Renal cortical epithelial cell (primary cell): ENCODE data around the gene RAB15. TPM values are rescaled to one million over a fixed set of nuclear protein-coding genes. Genes with fewer than 3 reads are reported as not detected.

Experiments
- DNase-seq: peaks from one replicate; pipeline ENCODE4 v3.0.0-alpha.2; 2011; ENCODE audit warnings: low read depth
- total RNA-seq: library from RNA; depleted of rRNA; stranded (reverse); fragments of >200 nt; gene quantifications from 2 replicates; pipeline ENCODE4 v1.2.3, GENCODE V29; 2014

Gene RAB15
- total RNA-seq = 7.4 and 13.5 TPM in 2 replicates

DNA sequence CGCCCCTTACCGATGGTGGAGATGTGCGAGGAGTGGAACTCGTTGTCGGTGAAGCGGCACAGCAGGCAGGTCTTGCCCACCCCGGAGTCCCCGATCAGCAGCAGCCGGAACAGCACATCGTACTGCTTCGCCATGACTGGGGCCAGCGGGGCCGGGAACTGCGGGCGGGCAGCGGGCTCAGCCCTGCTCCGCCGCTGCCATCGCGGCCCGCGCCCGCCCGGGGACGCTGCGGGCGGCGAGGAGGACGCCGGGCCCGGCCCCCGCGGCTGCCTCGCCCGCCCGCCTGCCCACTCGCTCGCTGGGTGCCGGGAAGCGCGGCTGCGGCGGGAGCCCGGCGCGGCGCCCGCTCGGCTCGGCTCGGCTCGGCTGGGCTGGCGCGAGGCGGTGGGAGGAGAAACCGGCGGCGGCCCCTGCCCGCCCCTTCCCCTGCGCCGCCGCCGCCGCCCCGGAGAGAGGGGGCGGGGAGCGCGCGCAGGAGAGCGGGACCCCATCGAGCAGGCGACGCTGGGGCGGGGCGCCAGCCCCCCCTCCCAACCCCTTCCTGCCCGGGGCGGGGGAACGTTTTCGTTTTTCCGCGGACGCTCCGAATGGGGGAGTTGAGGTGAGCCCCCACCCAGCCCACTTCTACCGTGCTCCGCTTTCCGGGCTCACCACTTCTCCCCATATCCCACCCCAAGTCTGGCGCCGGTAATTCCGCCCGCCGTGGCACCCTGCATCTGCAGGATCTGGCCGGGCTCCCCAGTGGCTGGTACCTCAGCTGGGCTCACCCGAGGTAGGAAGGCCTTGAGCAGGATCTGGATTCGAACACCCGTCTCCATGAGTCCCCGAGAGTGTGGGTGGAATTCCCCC, at the start of gene RAB15:
Gene RAB15 (minus strand): TSS at position 394 of the 849 bp plus-strand sequence. CDS start 260 bp downstream, at position 134.
- no peak for DNase-seq

DNA sequence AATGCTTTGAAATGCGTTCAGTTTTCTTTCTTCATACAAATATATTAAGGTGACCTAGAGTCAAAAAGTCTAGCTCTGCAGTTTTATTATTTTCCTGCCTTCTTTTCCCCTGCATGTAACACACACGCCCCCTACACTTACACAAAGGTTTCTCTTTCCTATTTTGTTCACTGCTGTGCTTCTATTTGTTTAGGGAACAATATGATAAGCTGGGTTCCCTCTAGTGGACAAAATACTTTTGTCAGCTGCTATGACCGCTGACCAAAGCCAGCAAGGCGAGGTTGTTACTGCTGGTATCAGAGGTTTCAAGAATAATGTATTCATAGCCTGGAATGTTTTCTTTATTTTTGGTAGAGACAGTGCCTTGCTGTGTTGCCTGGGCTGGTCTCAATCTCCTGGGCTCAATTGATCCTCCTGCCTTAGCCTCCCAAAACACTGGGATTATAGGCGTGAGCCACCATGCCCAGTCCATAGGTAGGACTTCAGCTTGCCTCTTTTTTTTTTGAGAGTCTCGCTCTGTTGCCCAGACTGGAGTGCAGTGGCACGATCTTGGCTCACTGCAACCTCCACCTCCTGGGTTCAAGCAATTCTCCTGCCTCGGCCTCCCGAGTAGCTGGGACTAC, 47.9 kb upstream of the RAB15 start:
- peak; percentile 86 for DNase-seq

DNA sequence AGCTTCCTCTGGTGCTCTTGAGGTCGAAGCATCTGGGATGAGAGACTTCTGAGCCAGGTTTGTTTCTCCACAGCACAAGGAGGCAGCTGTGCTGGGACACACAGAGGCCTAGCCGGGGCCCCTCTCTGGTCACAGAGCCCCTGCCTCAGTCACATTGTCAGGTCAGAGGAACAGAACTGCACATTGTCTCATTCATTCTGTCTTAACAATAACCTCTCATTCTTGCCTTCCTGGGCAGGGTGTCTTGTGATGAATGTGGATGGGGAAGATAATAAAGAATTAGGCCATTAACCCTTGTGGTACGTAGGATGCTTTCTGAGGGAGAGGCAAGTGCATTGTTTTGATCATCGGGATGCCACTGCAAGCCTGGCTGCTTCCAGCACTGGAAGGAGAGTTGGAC, 44.3 kb upstream of the RAB15 start:
- DNase-seq = no peak

DNA sequence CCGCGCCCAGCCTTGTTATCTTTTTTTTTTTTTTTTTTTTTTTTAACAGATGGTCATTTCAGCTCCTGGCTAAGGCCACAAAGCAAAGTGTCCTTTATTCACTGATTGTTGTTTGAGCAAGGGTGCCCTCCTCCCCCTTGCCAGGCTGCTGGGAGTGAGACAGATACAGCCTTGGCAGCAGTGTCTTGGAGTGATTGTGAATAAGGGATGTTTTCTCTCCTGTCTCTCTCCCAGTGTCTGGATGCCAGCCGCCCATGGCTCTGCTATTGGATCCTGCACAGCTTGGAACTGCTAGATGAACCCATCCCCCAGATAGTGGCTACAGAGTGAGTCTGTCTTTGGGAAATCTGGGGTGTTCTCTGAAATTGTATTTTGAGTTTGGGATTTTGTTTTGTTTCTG, 43.3 kb upstream of the RAB15 start:
- no peak for DNase-seq

DNA sequence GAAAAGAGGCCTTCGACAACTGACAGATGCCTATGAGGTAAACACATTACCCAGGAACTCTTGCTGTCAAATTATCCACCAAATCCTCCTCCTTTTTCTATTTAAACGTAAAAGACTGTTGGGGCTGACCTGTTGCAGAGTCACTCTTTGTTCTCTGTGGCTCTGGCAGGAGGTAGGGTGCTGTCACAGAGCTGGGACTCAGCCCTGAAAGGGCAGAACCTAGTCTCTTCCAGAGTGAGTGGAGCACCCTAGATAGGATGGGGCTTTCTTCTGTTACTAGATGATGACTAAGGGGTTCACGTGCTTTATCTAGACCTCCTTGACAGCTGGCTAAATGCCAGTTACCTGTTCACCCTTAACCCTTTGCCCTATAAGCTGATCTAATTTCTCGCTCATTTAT, 40.2 kb upstream of the RAB15 start:
- no peak for DNase-seq

DNA sequence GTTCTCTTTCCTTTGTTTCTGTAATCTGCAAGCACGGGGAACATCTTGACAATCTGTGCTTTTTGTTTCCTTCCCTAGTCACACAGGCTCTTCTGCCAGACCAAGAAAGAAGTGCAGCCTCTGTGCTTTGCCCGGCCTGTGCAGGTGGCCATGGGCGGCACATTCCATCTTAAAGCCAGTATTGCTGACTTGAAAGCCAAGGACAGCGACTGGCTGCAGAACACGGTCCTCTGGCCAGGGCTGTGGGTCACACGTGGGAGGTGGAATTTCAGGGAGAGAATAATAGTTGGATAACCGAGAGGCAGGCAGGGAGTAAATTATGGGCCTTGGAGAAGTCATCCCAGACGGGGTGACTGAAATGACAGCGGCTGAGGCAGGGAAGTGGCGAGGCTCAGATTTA, 39.4 kb upstream of the RAB15 start:
- no peak for DNase-seq

DNA sequence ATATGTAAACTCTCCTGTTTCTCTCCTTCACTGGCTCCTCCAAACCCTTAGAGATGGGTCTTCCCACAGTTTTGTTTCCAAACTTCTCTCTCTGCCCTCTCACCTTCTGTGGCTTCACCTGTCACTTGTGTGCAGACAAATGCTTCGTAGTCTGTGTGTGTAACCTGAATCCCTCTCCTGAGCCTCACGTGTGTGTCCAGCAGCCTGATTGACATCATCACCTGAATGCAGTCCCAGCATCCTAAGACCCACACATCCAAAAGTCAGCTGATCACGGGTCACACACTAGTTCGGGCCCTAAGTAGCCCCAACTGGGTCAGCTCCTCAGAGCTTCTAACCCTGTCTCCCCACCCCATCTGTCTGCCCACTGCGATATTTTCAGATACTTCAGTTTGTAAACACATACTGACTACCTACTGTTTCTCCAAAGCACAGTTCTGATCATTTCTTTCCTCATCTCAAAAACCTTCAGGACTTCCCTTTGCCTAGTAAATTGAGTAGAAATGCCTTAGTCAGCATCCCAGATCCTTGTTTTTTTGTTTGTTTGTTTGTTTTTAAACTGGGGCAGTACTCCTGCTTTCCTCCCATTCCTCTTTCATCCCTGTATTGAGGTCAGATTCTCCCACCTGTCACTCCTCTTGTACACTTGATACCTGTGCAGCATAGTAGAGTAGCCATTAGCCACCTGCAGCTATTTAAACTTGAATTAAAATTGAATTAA, 38.2 kb upstream of the RAB15 start:
- no peak for DNase-seq

DNA sequence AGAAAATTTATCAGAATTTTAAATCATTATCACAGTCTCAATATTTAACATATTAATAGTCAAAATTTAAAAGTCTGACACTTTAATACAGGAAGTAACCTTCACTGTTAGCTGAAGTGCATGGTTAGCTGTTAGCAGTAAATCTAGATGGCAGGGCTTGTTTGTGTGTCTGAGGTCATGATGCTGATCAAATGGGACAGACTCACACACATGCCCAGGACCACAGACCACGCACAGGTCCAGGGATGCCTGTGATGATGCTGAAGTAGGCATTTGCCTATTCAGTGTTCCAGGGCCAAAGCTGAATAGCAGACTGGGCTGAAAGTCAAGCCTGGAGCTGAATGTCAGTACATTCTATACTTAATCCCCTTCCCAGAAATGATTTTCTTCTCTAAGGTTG, 35.1 kb upstream of the RAB15 start:
- no peak for DNase-seq

DNA sequence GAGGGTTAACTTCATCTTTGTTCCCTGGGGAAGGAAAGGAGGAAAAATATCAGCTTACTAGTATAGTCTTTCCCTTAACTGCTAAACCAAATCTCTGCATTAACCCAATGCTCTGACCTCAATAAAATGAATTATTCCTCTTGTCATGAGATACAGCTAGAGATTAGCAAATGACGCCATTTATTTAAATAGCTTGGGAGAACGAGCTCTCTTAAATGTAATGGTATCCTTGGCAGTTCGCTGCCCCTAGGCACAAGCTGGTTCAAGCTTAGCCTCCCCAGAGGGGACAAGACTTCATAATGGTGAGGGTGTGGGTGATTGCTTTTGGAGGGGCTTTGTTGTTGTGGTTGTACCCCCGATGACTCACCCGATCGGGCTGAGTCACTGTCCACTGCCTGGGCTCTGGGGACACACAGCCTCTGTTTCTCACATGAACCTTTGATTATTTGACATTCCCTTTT, 34.2 kb upstream of the RAB15 start:
- no peak for DNase-seq

DNA sequence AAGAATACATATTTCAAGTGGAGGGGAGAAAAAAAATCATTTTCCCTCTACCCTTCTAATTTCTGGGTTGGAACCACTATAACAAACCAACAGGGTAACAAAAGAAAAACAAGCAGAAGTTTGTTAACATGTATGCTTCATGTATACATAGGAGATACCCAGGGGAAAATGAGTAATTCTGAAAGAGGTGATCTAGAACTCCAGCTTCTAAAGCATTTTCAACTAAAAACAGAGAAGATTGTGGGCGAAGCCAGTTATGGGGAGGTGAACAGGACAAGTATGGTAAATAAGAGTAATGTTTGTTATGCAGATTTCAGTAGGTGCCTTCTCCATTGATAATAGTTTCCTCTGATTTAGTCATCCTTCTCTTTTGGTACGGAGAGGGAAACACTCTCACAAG, 31.3 kb upstream of the RAB15 start:
- DNase-seq = no peak

DNA sequence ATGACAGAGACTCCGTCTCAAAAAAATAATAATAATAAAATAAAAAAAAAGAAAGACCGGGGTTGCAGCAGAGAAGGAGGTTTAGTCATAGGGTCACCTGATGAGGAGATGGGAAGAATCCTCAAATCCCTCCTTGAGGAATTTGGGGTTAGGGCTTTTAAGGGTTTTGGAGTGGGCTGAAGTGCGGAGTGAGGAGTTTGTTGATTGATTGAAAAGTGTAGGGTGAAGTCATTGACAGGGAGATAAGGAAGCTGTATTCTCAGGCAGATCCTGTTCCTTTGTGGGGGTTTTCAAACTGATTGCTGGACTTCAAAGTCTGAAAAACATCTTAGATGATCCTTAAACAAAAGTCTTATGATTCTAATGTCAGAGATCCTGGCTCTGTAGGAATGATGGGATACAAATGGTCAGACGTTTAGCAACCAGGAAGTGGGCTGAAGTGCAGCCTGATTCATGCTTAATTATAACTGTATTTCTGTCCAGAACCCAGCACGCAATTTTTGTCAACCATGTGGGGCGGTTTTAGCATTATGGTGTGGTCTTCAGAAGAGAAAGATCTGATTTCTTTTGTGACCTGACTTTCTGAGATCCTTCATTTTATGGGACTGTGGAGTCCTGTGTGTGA, 30.6 kb upstream of the RAB15 start:
- no peak for DNase-seq

DNA sequence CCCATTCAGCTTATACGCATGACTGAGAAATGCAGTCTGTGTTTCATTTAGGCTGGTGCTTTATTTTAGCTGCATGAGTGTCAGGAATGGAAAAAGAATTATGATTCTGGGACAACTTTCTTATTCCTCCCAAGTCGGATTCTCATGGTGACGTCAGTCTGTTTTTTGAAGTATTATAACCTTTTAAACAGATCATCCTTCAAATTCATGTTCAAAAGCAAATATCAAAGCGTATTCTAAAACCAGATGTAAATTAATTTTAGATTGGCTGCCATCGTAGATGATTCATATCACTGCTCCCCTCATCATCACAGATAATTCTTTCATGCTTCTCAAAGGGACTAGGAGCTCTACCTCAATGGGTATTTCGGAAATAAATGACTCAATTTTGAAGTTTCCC, 29.6 kb upstream of the RAB15 start:
- DNase-seq = no peak

DNA sequence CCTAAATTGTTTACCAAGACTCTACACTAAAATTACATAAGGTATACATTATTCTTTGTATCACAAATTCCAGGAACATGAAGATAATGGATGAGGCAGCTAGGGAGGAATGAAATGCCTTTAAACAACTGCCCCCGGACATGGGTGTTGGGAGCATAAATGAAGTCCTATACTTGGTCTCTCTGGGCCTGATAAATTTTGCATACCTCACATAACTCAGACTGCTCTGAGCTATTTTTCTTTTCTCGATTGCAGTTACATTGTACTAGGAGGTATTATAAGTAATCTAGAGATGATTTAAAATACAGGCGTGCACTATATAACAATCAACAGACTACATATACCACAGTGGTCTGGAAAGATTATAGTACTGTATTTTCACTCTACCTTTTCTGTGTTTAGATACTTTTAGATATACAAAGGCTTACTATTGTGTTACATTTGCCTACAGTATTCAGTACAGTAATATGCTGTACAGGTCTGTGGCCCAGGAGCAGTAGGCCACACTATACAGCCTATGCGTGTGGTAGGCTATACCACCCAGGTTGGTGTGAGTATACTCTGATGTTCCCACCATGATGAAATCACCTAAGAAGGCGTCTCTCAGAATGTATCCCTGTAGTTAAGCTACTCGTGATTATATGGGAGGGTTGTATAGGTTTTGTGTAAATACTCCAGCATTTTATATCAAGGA, 28.9 kb upstream of the RAB15 start:
- DNase-seq = no peak

DNA sequence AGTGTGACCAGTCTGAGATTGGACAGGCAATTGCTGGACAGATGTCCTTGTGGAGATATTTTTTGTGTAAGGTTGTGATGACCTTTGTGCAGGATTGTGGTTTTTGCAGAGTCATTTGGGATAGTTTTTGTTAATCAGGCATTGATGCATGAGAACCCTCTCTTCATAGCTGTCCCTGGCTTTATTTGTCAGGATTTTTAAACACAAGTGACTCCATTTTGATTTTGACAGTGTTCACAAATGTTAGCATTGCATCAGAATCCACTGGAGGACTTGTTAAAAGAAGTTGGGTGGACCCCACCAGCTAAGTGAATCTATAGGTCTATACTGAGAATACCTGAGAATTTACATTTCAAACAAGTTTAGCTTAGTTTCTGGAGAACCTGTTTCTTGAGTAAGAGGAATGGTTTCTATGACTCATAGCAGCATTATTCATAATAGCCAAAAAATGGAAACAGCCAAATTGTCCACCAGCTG, 26.4 kb upstream of the RAB15 start:
- no peak for DNase-seq

DNA sequence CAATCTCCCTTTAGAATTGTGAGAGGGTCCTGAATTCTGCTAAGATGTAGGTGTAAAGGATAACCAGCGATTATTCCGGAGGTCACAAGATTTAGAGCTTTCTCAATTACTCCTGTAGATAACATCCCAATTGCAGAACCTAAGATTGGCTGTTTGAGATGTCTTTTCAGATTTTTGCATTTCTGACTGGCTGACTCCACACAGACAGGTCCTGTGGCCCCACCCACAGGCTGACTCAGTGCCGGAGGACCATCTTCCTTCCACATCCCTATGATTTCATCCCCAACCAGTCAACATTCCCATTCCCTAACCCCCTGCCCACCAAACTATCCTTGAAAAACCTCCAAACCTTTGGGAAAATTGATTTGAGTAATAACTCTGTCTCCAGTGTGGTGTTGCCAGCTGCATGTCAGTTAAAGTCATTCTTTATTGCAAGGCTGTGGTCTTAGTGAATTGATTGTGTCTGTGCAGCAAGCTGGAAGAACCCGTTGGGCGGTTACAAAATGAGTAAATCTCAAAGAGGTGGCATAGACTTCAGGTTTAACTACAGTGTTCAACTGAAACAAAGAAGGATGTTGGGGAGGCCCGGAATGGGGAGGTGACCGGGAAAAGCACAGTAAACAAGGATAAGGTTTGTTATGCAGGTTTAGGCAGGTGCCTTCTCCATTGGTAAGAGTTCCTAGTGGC, 25.1 kb upstream of the RAB15 start:
- DNase-seq = no peak

DNA sequence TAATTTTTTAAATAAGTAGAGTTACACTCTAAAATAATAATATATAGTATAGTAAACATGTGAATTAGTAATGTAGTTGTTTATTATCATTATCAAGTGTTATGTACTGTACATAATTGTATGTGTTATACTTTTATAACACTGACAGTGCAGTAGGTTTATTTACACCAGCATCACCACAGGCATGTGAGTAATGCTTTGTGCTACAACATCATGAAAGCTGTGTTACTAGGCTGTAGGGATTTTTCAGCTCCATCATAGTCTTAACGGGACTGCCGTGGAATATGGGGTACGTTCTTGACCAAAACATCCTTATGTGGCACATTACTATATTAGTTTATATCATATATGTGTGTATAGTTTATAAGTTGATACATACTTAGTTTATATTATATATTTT, 23.2 kb upstream of the RAB15 start:
- no peak for DNase-seq

DNA sequence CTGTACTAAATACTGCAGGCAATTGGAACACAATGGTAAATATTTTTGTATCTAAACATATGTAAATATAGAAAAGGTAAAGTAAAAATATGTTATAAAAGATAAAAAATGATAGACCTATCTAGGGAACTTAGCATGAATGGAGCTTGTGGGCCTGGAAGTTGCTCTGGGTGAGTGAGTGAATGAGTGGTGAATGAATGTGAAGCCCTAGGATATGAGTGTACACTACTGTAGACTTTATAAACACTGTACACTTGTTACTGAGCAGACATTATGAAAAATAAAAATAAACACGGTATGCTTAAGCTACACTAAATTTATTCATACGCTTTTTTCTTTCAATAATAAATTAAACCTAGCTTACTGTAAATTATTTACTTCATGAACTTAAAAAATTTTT, 22.4 kb upstream of the RAB15 start:
- no peak for DNase-seq

DNA sequence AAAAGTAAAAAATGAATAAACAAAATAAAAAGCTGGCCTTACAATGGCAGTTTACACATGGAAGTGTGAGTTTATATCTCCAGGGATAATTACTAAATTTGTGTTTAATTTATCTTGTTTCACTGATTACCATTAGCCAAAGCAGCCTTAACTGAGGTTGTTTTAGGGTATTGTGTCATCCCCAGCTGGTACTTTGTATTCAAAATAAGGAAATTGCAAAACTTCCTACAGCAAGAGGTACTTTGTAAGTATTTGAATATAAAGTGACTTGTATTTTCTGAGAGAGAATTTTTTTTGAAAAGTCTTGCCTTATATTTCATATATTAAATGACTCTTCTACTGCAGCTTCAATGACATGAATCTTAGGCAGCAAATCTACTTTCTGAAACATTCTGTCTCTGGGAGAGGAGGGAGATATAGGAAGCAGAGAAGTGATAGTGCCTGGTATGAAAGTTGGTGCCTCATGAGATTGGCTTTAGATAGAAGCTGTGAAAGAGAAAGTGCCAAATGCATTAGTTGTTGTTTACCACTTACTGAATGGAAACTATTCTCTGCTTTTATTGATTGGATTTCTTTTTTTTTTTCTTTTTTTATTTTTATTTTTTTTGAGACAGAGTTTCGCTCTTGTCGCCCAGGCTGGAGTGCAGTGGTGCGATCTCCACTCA, 21.3 kb upstream of the RAB15 start:
- DNase-seq = no peak

DNA sequence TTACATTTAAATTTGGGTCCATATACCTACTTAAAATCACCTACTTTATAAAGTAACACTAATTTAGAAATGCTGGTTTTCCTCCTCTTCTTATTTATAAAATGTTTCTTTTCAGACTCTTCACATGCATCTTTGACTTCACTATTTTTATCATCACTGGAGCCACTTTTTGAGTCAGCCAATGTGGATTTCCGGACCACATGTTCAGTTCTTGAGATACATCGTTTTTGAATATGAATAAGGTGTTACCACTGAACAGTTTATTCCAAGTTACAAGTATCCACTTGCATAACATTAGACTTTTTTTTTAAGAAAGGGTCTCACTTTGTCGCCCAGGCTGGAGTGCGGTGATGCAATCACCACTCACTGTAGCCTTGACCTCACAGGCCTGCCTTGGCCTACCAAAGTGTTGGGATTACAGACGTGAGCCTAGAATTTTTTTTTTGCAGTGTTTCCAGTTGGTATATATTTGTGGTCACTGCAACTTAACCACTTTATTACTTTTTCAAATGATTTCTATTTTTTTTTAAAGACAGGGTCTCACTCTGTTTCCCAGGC, 20.3 kb upstream of the RAB15 start:
- DNase-seq = no peak

DNA sequence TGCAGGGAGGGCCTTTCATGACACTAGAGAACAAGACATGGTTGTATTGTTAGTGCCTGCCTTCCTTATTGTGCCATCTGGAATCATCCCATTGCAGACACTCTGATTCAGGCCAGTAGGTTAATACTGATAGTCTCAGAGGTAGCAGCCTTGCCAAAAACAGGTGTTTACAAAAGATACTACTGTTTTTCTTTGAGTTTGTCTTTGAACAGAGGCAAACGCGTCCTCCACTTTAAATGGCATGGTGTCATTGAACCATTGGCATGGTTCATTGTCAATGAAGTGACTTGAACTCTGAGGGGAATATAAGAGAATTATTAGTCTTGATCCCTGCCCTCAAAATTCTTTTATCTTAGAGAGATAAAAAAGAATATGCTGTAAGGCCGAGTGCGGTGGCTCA, 18.8 kb upstream of the RAB15 start:
- no peak for DNase-seq
